Fibroblast of pulmonary artery (primary cell): ENCODE results near the gene EEFSEC.

Experiments
- DNase-seq: peaks from one replicate; pipeline ENCODE4 v3.0.0-alpha.2; 2010; ENCODE audit warnings: low read depth
- H3K4me3 ChIP-seq: replicated peaks from 2 replicates; pipeline ENCODE4 v1.5.1; 2011; ENCODE audit warnings: low read depth, mild to moderate bottlenecking, control low read depth, low read length, moderate library complexity
- TF ChIP-seq, protein P1 (sequence below): IDR thresholded peaks from 2 replicates; pipeline ENCODE4 v1.5.1; 2011; ENCODE audit warnings: mild to moderate bottlenecking, control low read depth, low read length, inconsistent platforms; ENCODE audit errors: missing control alignments

The EEFSEC gene

DNA sequence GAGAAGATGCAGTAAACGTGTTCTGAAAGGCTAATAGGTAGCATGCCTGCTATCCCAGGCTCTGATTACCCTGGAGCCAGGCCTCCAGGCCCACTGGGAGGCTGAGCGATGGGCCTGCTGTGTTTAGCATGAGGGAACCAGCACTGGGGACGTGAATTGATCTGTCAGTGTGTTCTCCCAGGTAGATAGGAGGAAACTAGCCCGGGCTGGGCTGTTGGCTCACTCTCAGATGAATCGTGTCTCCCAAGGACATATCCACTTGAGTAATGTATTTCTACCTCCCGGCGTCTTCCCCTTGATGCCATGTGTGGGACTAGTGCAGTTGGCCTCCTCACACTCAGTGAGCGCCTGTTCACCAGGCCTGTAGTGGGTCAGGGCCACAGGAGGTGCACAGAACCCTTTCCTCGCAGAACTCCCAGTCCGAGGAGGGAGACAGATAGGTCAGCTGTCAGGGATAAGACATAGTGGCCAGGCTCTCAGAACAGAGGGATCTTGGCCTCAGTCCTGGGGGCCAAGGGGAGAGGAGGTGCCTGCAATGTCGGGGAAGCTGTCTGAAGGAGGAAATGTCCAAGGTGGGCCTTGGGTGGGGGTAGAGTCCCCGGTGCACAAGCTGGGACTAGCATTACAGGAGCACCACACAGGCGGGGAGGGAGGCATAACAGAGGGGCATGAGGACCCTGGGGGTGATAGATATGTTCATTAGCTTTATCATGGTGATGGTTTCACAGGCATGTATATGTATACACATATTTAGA, 201.7 kb downstream of the EEFSEC start:
- DNase-seq: no peak
- TF ChIP-seq, protein P1, sequence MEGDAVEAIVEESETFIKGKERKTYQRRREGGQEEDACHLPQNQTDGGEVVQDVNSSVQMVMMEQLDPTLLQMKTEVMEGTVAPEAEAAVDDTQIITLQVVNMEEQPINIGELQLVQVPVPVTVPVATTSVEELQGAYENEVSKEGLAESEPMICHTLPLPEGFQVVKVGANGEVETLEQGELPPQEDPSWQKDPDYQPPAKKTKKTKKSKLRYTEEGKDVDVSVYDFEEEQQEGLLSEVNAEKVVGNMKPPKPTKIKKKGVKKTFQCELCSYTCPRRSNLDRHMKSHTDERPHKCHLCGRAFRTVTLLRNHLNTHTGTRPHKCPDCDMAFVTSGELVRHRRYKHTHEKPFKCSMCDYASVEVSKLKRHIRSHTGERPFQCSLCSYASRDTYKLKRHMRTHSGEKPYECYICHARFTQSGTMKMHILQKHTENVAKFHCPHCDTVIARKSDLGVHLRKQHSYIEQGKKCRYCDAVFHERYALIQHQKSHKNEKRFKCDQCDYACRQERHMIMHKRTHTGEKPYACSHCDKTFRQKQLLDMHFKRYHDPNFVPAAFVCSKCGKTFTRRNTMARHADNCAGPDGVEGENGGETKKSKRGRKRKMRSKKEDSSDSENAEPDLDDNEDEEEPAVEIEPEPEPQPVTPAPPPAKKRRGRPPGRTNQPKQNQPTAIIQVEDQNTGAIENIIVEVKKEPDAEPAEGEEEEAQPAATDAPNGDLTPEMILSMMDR: no peak
- no peak overlapping the region for H3K4me3 ChIP-seq

DNA sequence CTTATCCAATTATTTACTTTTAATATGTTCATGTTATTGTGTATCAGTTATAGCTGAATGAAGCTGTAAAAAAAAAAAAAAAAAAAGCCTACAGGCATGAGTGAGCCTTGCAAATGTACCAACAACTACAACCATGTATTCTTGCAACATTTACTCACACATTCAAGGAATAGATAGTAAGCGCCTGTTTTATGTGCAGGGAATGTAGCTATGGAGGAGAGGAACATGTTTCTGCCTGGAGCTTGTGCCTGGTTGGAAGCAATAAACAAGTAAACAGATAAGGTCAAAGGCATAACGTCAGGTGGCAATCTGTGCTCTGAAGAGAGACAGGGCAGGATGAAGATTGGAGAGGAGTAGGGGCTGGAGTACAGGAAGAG, 202.2 kb downstream of the EEFSEC start:
- TF ChIP-seq, protein P1: no peak
- DNase-seq: no peak
- no peak overlapping the region for H3K4me3 ChIP-seq

DNA sequence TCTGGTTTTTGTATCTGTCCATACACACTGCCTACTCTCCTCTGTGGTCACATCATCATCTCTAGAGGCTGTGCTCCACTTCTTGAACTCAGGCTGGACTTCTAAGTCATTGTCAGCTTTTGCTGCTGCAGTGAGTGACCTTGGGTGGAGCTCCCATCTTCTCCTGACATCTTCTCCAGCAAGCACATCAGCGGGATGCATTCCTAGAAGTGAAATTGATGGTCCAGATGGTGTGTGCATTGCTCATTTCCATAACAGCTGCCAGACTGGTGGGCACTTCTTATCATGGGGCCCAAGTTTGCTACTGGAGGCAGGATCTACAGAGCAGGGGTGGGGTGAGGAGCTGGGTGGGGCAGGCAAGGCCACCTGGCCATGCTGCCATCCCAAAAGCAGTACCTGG, 203.5 kb downstream of the EEFSEC start:
- TF ChIP-seq, protein P1: no peak
- no peak overlapping the region for H3K4me3 ChIP-seq
- no peak for DNase-seq

DNA sequence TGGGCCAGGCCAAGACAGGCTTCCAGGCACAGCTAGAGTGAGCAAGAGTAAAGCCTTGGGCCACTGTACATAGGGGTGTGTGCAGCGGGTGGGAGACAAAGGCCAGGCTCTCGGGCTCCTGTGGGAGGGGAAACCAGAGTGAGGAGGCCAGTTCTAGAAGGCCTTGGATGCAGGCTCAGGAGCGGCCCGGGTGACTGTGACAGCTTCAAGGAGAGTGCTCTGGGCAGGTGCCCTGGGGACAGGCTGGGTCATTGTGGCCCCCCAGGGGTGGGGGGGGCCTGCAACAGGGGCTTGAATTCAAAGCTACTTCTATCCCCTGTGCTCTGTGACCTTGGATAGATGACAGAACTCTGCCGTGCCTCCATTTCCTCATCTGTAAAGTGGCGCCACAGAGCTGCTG, 204.3 kb downstream of the EEFSEC start:
- no peak for DNase-seq
- TF ChIP-seq, protein P1: no peak
- no peak overlapping the region for H3K4me3 ChIP-seq

DNA sequence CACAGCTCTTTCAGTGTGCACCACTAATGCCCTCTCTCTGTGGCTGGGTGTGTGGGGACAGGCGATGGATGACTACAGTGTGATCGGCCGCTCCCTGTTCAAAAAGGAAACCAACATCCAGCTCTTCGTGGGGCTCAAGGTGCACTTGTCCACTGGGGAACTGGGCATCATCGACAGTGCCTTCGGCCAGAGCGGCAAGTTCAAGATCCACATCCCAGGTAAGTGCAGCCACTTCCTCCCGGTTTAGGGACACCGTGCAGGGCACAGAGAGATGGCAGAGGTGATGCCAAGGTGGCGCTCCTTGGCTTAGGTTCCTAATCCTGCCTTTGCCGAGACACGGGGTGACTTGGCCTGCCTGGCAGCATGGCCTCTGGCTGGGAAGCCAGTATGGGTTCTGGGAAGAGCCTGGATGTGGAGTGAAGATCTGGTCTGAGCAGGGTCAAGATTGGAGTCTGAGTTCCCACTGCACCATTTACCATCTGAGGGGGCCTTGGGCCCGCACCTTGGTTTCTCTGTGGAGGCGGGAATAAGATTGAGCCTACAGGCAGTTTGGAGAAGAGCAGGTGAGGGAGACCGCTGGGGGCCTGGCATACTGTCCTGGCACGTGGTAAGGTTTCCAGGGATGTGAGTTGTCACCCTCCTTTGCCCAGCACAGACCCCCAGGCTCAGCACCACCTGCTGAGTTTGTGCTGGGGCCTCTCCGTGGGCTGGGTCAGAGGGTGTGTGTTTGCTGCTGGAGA, 205.0 kb downstream of the EEFSEC start:
- TF ChIP-seq, protein P1: no peak
- no peak overlapping the region for H3K4me3 ChIP-seq
- no peak for DNase-seq

DNA sequence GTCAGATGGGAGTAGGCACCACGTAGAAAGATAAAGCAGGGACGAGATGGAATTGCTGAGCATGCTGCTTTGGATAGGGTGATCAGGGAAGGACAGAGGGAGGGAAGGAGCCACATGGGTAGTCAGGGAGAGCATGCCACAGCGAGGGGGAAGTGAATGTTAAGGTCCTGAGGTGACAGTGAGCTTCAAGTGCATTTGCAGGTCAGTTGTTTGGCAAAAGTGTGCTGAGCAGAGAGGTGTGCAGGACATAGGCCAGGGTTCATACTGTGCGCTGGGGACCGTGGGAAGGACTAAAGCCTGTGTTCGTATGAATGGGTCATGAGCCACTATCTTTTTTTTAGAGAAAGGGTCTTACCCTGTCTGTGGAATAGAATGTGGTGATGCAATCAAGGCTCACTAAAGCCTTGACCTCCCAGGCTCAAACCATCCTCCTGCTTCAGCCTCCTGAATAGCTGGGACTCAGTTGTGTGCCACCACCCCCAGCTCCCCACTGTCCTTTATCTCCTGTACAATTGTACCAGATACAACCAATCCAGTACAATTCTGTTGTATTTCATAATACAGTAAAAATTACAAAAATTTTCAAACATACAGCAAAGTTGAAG, 205.9 kb downstream of the EEFSEC start:
- no peak overlapping the region for H3K4me3 ChIP-seq
- TF ChIP-seq, protein P1: no peak
- DNase-seq: no peak
